Activated CD8-positive, alpha-beta T cell treated with anti-CD3 and anti-CD28 coated beads for 36 hours (primary cell): ENCODE data around the gene SOD2. TPM values are rescaled to one million over a fixed set of nuclear protein-coding genes. Genes with fewer than 3 reads are reported as not detected.
"Not testable (repeated sequence)": the region's sequence is repeated elsewhere in the genome, so short reads cannot be mapped to it uniquely, and the experiment has no call there.

ENCODE experiments used
- ATAC-seq: fragments of 200-7000 bp; cut with Tn5 transposase; one replicate; pipeline ENCODE4 v1.10.0; 2021; ENCODE audit warnings: mild to moderate bottlenecking, moderate library complexity
- CTCF ChIA-PET: fragments of 350-600 bp; sonication (Branson Sonifier 250); formaldehyde crosslinking; loops from one replicate; lab custom pipeline; 2021; ENCODE audit warnings: antibody characterized with exemption; lab: Charles Lee
- POLR2A ChIA-PET: fragments of 350-600 bp; sonication (Branson Sonifier 250); formaldehyde crosslinking; loops from one replicate; lab custom pipeline; 2021; ENCODE audit warnings: antibody characterized with exemption; lab: Charles Lee
- DNase-seq: peaks from one replicate; pipeline ENCODE4 v3.0.0-alpha.2; 2020
- H3K27ac Mint-ChIP-seq: one replicate; pipeline ENCODE4 v1.8.0; 2021; ENCODE audit warnings: mild to moderate bottlenecking, mixed read lengths
- H3K27me3 Mint-ChIP-seq: one replicate; pipeline ENCODE4 v1.8.0; 2021; ENCODE audit warnings: mixed read lengths
- H3K36me3 Mint-ChIP-seq: one replicate; pipeline ENCODE4 v1.8.0; 2021; ENCODE audit warnings: low read depth, mixed read lengths
- H3K4me1 Mint-ChIP-seq: one replicate; pipeline ENCODE4 v1.8.0; 2021; ENCODE audit warnings: low read depth, mixed read lengths
- H3K4me3 Mint-ChIP-seq: one replicate; pipeline ENCODE4 v1.8.0; 2021; ENCODE audit warnings: mild to moderate bottlenecking, moderate library complexity, mixed read lengths
- H3K9me3 Mint-ChIP-seq: one replicate; pipeline ENCODE4 v1.8.0; 2021; ENCODE audit warnings: mixed read lengths
- intact Hi-C: fragments of 100-400 bp; cut with micrococcal nuclease; formaldehyde crosslinking; loops from one replicate; pipeline ENCODE4 v1.10.0; 2022
- total RNA-seq, 2 experiments: library from RNA; stranded (reverse); gene quantifications; one replicate each; pipeline ENCODE4 v1.2.3, GENCODE V29; 2021
- TF ChIP-seq, protein P1 (sequence below): fragments of 200-600 bp; IDR thresholded peaks from one replicate; pipeline ENCODE4 v1.8.0; 2022; ENCODE audit warnings: antibody characterized with exemption, mild to moderate bottlenecking

The SOD2 gene
- total RNA-seq, 2 experiments from 2014 or later, result 95.5 to 105 TPM

DNA sequence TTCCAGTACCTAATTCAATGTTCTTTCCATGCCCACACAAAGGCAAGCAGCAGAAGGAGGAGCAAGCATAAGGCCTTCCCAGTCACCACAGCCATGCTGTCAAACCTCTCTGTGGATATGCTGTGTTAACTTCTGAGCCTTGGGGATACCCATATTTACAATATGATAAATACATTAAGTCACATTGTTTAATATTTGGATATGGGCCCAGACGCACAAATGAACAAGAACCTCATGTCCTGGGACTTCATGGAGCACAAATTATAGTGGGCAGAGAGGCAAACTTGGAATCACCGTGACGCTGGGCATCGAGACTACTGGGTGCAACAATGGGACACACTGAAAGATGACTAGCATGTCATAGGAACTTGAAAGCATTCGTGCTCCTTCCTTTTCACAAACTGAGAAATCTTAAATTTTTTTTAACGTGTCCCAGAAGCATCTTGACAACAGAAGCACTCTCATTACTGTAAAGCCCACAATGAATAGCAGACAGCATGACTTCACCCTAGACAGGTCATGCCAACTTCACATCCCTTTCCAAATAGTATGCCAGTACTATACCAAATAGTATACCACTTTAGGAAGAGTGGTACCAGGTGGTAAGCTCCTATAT, 16.0 kb downstream of the SOD2 start:
- no peak overlapping the region for H3K27ac Mint-ChIP-seq
- CTCF ChIA-PET, result interaction anchor here (0.9 kb wide), 1 partner anchor 22 kb away, joined by 3 read pairs; no protein-coding TSS in a partner anchor
- intact Hi-C loops, result no loop called here
- ATAC-seq, result no peak
- peaks cover 2% of the 10 kb centered on the region for H3K9me3 Mint-ChIP-seq
- no peak for DNase-seq
- H3K4me1 Mint-ChIP-seq, result peaks cover 21% of the 10 kb centered on the region
- TF ChIP-seq, protein P1, sequence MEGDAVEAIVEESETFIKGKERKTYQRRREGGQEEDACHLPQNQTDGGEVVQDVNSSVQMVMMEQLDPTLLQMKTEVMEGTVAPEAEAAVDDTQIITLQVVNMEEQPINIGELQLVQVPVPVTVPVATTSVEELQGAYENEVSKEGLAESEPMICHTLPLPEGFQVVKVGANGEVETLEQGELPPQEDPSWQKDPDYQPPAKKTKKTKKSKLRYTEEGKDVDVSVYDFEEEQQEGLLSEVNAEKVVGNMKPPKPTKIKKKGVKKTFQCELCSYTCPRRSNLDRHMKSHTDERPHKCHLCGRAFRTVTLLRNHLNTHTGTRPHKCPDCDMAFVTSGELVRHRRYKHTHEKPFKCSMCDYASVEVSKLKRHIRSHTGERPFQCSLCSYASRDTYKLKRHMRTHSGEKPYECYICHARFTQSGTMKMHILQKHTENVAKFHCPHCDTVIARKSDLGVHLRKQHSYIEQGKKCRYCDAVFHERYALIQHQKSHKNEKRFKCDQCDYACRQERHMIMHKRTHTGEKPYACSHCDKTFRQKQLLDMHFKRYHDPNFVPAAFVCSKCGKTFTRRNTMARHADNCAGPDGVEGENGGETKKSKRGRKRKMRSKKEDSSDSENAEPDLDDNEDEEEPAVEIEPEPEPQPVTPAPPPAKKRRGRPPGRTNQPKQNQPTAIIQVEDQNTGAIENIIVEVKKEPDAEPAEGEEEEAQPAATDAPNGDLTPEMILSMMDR, result no peak
- POLR2A ChIA-PET, result interaction anchor here (0.9 kb wide), 1 partner anchor 11 kb away, joined by 3 read pairs; no protein-coding TSS in a partner anchor
- peaks cover 36% of the 10 kb centered on the region for H3K36me3 Mint-ChIP-seq
- H3K27me3 Mint-ChIP-seq, result no peaks in the 10 kb centered on the region
- no peak overlapping the region for H3K4me3 Mint-ChIP-seq

DNA sequence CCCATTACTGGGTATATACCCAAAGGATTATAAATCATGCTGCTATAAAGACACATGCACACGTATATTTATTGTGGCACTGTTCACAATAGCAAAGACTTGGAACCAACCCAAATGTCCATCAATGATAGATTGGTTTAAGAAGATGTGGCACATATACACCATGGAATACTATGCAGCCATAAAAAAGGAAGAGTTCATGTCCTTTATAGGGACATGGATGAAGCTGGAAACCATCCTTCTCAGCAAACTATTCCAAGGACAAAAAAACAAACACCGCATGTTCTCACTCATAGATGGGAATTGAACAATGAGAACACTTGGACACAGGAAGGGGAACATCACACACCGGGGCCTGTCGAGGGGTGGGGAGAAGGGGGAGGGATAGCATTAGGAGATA, 16.8 kb downstream of the SOD2 start:
- H3K4me3 Mint-ChIP-seq, H3K9me3 Mint-ChIP-seq, DNase-seq, ATAC-seq, H3K27ac Mint-ChIP-seq, POLR2A ChIA-PET, CTCF ChIA-PET, H3K27me3 Mint-ChIP-seq, intact Hi-C loops: not testable (repeated sequence)
- H3K4me1 Mint-ChIP-seq, result peaks cover 19% of the 10 kb centered on the region
- peaks cover 38% of the 10 kb centered on the region for H3K36me3 Mint-ChIP-seq

DNA sequence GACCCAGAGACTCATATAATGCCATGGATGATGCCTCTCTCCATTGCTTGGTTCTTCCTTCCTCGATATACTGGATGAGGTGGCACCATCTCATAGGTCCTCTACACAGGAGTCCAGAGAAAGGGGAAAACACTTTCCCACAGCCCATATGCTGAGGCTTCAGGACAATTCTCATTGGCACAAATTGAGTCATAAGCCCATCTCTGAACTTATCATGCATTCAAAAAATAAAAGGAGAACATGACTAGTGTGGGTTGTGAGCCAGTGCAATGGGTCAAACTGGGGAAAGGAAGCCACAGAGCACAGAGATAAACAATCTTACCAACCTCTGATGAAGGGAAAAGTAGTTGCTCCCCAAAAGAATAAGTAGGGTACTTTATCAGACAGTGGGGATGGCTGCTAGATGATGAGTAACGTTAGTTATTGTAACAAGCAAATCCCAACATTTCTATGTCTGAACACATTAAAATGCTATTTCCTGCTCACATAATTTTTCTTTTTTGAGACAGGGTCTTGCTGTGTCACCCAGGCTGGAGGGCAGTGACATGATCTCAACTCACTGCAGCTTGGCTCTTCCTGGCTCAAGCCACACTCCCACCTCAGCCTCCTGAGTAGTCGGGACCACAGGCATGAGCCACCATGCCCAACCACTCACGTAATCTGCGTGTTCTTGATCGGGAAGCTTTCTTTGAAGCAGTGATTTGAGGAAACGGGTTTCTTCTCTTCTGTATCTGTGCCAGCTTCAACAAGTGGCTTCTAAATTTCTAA, 27.0 kb downstream of the SOD2 start:
- H3K27me3 Mint-ChIP-seq, result no peaks in the 10 kb centered on the region
- intact Hi-C loops, result no loop called here
- H3K4me3 Mint-ChIP-seq, result no peak overlapping the region
- ChIA-PET CTCF (interaction anchor here (1.8 kb wide), 1 partner anchor 11 kb away, joined by 7 read pairs; no protein-coding TSS in a partner anchor), POLR2A (no interaction called here)
- no peak for DNase-seq
- TF ChIP-seq, protein P1, result no peak
- ATAC-seq, result no peak
- H3K4me1 Mint-ChIP-seq, result no peaks in the 10 kb centered on the region
- peaks cover 22% of the 10 kb centered on the region for H3K36me3 Mint-ChIP-seq
- no peak overlapping the region for H3K27ac Mint-ChIP-seq
- H3K9me3 Mint-ChIP-seq, result peaks cover 7% of the 10 kb centered on the region

DNA sequence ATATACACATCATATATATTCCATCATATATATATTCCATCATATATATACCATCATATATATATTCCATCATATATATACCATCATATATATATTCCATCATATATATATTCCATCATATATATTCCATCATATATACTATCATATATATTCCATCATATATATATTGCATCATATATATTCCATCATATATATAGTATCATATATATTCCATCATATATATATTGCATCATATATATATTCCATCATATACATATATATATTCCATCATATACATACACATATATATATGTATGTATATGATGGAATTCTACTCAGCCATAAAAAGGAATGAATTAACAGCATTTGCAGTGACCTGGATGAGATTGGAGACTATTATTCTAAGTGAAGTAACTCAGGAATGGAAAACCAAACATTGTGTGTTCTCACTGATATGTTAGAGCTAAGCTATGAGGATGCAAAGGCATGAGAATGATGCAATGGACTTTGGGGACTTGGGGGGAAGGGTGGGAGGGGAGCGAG, 29.6 kb downstream of the SOD2 start:
- ATAC-seq, H3K27ac Mint-ChIP-seq, H3K4me1 Mint-ChIP-seq, H3K4me3 Mint-ChIP-seq, POLR2A ChIA-PET, H3K27me3 Mint-ChIP-seq, H3K9me3 Mint-ChIP-seq, DNase-seq, intact Hi-C loops: not testable (repeated sequence)
- peaks cover 14% of the 10 kb centered on the region for H3K36me3 Mint-ChIP-seq
- CTCF ChIA-PET, result interaction anchor here (1.9 kb wide), 1 partner anchor 9 kb away, joined by 10 read pairs; no protein-coding TSS in a partner anchor

DNA sequence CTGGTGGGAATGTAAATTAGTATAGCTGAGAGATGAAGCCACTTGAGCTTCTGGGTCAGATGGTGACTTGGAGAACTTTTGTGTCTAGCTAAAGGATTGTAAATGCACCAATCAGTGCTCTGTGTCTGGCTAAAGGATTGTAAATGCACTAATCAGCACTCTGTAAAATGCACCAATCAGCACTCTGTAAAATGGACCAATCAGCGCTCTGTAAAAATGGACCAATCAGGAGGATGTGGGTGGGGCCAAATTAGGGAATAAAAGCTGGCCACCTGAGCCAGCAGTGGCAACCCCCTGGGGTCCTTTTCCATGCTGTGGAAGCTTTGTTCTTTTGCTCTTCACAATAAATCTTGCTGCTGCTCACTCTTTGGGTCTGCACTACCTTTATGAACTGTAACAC, 31.1 kb downstream of the SOD2 start:
- POLR2A ChIA-PET, ATAC-seq, H3K4me3 Mint-ChIP-seq, CTCF ChIA-PET, H3K4me1 Mint-ChIP-seq, intact Hi-C loops, H3K27me3 Mint-ChIP-seq, H3K27ac Mint-ChIP-seq, DNase-seq, H3K9me3 Mint-ChIP-seq: not testable (repeated sequence)
- H3K36me3 Mint-ChIP-seq, result peaks cover 14% of the 10 kb centered on the region

DNA sequence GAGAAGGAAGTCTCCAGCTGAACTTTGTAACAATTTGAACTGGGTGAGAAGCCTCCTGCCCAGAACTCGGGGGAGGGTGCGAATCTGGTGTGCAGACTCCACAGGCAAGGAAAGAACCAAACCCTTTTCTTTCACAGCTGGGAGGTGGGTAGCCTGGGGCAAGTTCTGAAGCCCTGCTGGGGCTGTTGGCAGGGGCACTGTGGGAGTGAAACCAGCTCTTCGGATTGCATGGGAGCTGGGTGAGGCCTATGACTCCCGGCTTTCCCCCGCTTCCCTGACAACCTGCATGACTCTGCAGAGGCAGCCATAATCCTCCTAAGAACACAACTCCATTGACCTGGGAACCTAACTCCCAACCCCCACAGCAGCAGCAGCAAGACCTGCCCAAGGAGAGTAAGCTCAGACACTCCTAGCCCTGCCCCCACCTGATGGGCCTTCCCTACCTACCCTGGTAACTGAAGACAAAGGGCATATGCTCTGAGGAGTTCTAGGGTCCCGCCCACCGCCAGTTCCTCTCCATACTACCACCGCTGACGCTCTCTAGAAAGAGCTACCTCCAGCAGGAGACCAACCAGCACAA, 37.5 kb downstream of the SOD2 start:
- no peak overlapping the region for H3K27ac Mint-ChIP-seq
- H3K4me3 Mint-ChIP-seq, result no peak overlapping the region
- H3K4me1 Mint-ChIP-seq, result no peaks in the 10 kb centered on the region
- H3K9me3 Mint-ChIP-seq, result peaks cover 2% of the 10 kb centered on the region
- H3K27me3 Mint-ChIP-seq, result no peaks in the 10 kb centered on the region
- peaks cover 4% of the 10 kb centered on the region for H3K36me3 Mint-ChIP-seq
- TF ChIP-seq, protein P1, result no peak
- no peak for ATAC-seq
- POLR2A ChIA-PET, result no interaction called here
- no peak for DNase-seq
- intact Hi-C loops, result loop anchor here (5.0 to 10.0 kb wide), 2 partner anchors 401 to 483 kb away; no protein-coding TSS in a partner anchor
- CTCF ChIA-PET, result interaction anchor here (0.8 to 4.2 kb wide), 25 partner anchors 9 to 551 kb away, joined by 3 to 59 read pairs (median 6); partner anchors contain the start of gene FNDC1
